ENCODE results near the gene VPS13A.

VPS13A gene

GRCh38 chr9:77440057-77440456 lies 262.7 kb downstream of the VPS13A start (continued):
- TF ChIP-seq ATF2 (tag by site-specific recombination; IDR thresholded peaks at IDR 0.05; ENCODE audit: low read depth) (no peak), ZNF23 (tag by site-specific recombination; IDR thresholded peaks at IDR 0.05; ENCODE audit: borderline replicate concordance) (no peak), ZNF488 (tag by site-specific recombination; IDR thresholded peaks at IDR 0.05) (no peak; the same call in 1 of the 2 replicates), ZNF114 (tag by site-specific recombination; IDR thresholded peaks at IDR 0.05) (no peak), ZSCAN30 (tag by site-specific recombination; IDR thresholded peaks at IDR 0.05) (peak; percentile 78), BCL6B (tag by site-specific recombination; IDR thresholded peaks at IDR 0.05) (no peak), ZNF624 (tag by site-specific recombination; IDR thresholded peaks at IDR 0.05) (no peak), ZNF585B (tag by site-specific recombination; IDR thresholded peaks at IDR 0.05) (no peak), KLF17 (tag by site-specific recombination; IDR thresholded peaks at IDR 0.05) (no peak), ZNF433 (tag by site-specific recombination; IDR thresholded peaks at IDR 0.05; ENCODE audit: low read depth) (no peak), PRDM6 (tag by site-specific recombination; IDR thresholded peaks at IDR 0.05) (peak; percentile 88), ZNF324 (tag by site-specific recombination; IDR thresholded peaks at IDR 0.05) (no peak), SCRT2 (tag by site-specific recombination; IDR thresholded peaks at IDR 0.05) (no peak), ZNF239 (tag by site-specific recombination; IDR thresholded peaks at IDR 0.05) (no peak), ZNF843 (tag by site-specific recombination; IDR thresholded peaks at IDR 0.05) (no peak), BCL11B (tag by site-specific recombination; IDR thresholded peaks at IDR 0.05; ENCODE audit: low read depth) (no peak), ZNF132 (tag by site-specific recombination; IDR thresholded peaks at IDR 0.05; ENCODE audit: borderline replicate concordance) (no peak), IKZF3 (tag by site-specific recombination; IDR thresholded peaks at IDR 0.05) (peak; percentile 82), GLI2 (tag by site-specific recombination; IDR thresholded peaks at IDR 0.05; ENCODE audit: borderline replicate concordance, low read depth) (no peak), ZNF626 (tag by site-specific recombination; IDR thresholded peaks at IDR 0.05) (no peak), ZNF121 (tag by site-specific recombination; IDR thresholded peaks at IDR 0.05) (no peak), ZNF629 (tag by site-specific recombination; IDR thresholded peaks at IDR 0.05) (no peak), SP3 (tag by site-specific recombination; IDR thresholded peaks at IDR 0.05) (no peak), GLI4 (tag by site-specific recombination; IDR thresholded peaks at IDR 0.05) (no peak), ELK4 (IDR thresholded peaks at IDR 0.05; ENCODE audit: borderline replicate concordance, low read depth, low read length) (no peak), AEBP2 (tag by site-specific recombination; IDR thresholded peaks at IDR 0.05; ENCODE audit: borderline replicate concordance) (no peak), ZNF404 (tag by site-specific recombination; IDR thresholded peaks at IDR 0.05) (no peak), ZNF335 (tag by site-specific recombination; conservative IDR thresholded peaks at IDR 0.05) (0 out of 2 replicates have a peak, but pooled peaks have one; percentile 27), ZBTB1 (tag by site-specific recombination; IDR thresholded peaks at IDR 0.05) (no peak), TRIM28 (IDR thresholded peaks at IDR 0.05; ENCODE audit: borderline replicate concordance, low read length) (no peak), ZNF704 (tag by site-specific recombination; IDR thresholded peaks at IDR 0.05) (no peak)

Measured in HEK293 (cell line).